Measurements from ENCODE around the gene CARD16. TPM values are rescaled to one million over a fixed set of nuclear protein-coding genes. Genes with fewer than 3 reads are reported as not detected.
A peak's percentile ranks its signal among the peaks of the same experiment; 100 is the strongest.

The CARD16 gene
- total RNA-seq, 3 donors from 2014 or later = 25.4 to 53.0 (median 43.6) TPM

GRCh38 chr11:105049481-105049880 is 4.3 kb upstream of the CARD16 start:
- TF ChIP-seq, protein P1, sequence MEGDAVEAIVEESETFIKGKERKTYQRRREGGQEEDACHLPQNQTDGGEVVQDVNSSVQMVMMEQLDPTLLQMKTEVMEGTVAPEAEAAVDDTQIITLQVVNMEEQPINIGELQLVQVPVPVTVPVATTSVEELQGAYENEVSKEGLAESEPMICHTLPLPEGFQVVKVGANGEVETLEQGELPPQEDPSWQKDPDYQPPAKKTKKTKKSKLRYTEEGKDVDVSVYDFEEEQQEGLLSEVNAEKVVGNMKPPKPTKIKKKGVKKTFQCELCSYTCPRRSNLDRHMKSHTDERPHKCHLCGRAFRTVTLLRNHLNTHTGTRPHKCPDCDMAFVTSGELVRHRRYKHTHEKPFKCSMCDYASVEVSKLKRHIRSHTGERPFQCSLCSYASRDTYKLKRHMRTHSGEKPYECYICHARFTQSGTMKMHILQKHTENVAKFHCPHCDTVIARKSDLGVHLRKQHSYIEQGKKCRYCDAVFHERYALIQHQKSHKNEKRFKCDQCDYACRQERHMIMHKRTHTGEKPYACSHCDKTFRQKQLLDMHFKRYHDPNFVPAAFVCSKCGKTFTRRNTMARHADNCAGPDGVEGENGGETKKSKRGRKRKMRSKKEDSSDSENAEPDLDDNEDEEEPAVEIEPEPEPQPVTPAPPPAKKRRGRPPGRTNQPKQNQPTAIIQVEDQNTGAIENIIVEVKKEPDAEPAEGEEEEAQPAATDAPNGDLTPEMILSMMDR (IDR thresholded peaks at IDR 0.05) = no peak
- DNase-seq (no peak), ATAC-seq (no peak)
- no peaks in the 10 kb centered on the region for H3K36me3 ChIP-seq (ENCODE audit: low read depth)
- no peak overlapping the region for H3K4me3 ChIP-seq
- H3K4me1 ChIP-seq (ENCODE audit: low read depth) = peaks cover 8% of the 10 kb centered on the region
- no peaks in the 10 kb centered on the region for H3K9me3 ChIP-seq
- intact Hi-C loops (cut with DNase I, micrococcal nuclease) = no loop called here

DNA sequence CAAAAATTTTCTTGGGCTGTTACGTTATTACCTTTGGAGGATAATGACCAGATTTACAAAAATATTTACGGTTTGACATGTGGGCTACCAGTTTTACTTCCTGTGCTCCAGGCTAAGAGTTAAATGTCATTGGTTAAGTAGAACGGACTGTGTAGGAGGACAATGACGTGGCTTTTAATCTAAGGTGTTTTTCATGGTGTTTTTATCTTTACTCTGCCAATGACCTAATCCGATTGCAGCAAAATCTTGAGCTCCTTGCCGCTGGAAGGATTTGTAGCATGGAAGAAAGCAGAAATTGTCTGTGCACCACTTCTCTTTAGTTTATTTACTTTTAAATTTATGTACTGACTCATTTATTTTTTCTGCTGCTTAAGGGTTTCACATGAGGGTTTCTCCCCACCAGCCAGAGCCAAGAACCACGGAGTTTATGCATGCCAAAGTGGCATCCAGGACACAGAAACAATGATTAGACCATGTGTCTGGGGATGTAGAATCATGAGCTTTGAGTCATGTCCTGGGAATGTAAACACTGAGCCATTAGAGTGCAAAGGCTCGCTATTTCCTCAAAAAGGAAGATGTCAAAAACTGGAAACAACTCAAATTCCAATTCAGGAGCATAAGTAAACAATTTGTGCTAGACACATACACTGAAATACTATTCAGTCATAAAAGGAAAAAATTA is 1.9 kb upstream of the CARD16 start:
- DNase-seq (peak in 1 of 3 donors; percentile 39), ATAC-seq (peak; percentile 69)
- H3K4me3 ChIP-seq = no peak overlapping the region
- H3K4me1 ChIP-seq (ENCODE audit: low read depth) = peaks cover 19% of the 10 kb centered on the region
- no peaks in the 10 kb centered on the region for H3K36me3 ChIP-seq (ENCODE audit: low read depth)
- no peaks in the 10 kb centered on the region for H3K9me3 ChIP-seq
- TF ChIP-seq, protein P1 (IDR thresholded peaks at IDR 0.05) = no peak
- intact Hi-C loops (cut with DNase I, micrococcal nuclease) = no loop called here

GRCh38 chr11:105045676-105046296 is 651 bp upstream of the CARD16 start:
- Histone ChIP-seq H3K4me3 (no peak overlapping the region), H3K36me3 (ENCODE audit: low read depth) (no peaks in the 10 kb centered on the region), H3K4me1 (ENCODE audit: low read depth) (peaks cover 27% of the 10 kb centered on the region), H3K9me3 (no peaks in the 10 kb centered on the region)
- intact Hi-C loops (cut with DNase I, micrococcal nuclease) = no loop called here
- no peak for ATAC-seq
- no peak for DNase-seq
- TF ChIP-seq, protein P1 (IDR thresholded peaks at IDR 0.05) = no peak

DNA sequence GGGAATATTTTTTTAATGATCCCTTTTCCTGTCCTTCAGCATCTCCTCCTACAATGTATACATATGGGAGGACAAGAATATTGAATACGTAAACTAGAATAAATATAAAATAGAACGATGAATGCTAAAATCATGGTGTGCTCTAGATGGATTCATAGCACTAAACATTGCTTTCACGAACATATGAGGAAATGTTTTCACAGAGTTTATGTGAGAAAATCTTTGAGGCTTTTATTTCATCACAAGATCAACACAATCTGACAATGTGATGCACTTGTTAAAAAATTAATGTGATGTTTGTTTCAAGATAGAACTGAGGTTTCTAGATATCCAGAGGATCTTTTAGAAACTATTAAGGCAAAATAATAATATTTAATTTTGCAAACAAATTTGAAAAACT is 3.0 kb downstream of the CARD16 start:
- Histone ChIP-seq H3K4me1 (ENCODE audit: low read depth) (peaks cover 27% of the 10 kb centered on the region), H3K9me3 (no peaks in the 10 kb centered on the region), H3K36me3 (ENCODE audit: low read depth) (no peaks in the 10 kb centered on the region), H3K4me3 (no peak overlapping the region)
- TF ChIP-seq, protein P1 (IDR thresholded peaks at IDR 0.05) = no peak
- intact Hi-C loops (cut with DNase I, micrococcal nuclease) = no loop called here
- DNase-seq (no peak), ATAC-seq (no peak)

GRCh38 chr11:105040703-105041102 is 4.4 kb downstream of the CARD16 start:
- no peak overlapping the region for H3K4me3 ChIP-seq
- H3K9me3 ChIP-seq = no peaks in the 10 kb centered on the region
- TF ChIP-seq, protein P1 (IDR thresholded peaks at IDR 0.05) = no peak
- H3K36me3 ChIP-seq (ENCODE audit: low read depth) = no peaks in the 10 kb centered on the region
- ATAC-seq (no peak), DNase-seq (no peak)
- peaks cover 23% of the 10 kb centered on the region for H3K4me1 ChIP-seq (ENCODE audit: low read depth)
- intact Hi-C loops (cut with DNase I, micrococcal nuclease) = no loop called here
